BJ (cell line): ENCODE data around the gene B4GALT1. TPM values are rescaled to one million over a fixed set of nuclear protein-coding genes. Genes with fewer than 3 reads are reported as not detected.

Experiments
- CTCF ChIA-PET: fragments of 350-600 bp; formaldehyde crosslinking; extraction: SDS; loops from one replicate; lab custom pipeline; 2021; ENCODE audit warnings: antibody characterized with exemption, inconsistent platforms; lab: Yijun Ruan, JAX
- POLR2A ChIA-PET: fragments of 300-600 bp; sonication (Branson Sonifier 250); formaldehyde crosslinking; extraction: SDS; loops from one replicate; lab custom pipeline; 2021; ENCODE audit warnings: antibody characterized with exemption; lab: Charles Lee
- DNase-seq: peaks from one replicate; pipeline ENCODE4 v3.0.0-alpha.2; 2011; ENCODE audit warnings: low read depth
- H3K27me3 ChIP-seq: 2 replicates; pipeline ENCODE4 v1.6.0; 2011; ENCODE audit warnings: low read length; ENCODE audit not compliant: control insufficient read depth, insufficient read depth
- H3K36me3 ChIP-seq: 2 replicates; pipeline ENCODE4 v1.5.1; 2011; ENCODE audit warnings: low read length; ENCODE audit not compliant: control insufficient read depth, insufficient read depth
- H3K4me3 ChIP-seq: 2 replicates; pipeline ENCODE4 v1.5.1; 2011; ENCODE audit warnings: low read depth, mild to moderate bottlenecking, control low read depth, low read length
- CTCF ChIP-seq: IDR thresholded peaks from 2 replicates; pipeline ENCODE4 v1.5.1; 2011; ENCODE audit warnings: low read depth, mild to moderate bottlenecking, control low read depth, inconsistent platforms, low read length, moderate library complexity; ENCODE audit not compliant: insufficient read depth
- polyA plus RNA-seq: library from polyadenylated mRNA; depleted of rRNA; stranded (reverse); fragments of >200 nt; gene quantifications from 2 replicates; pipeline ENCODE4 v1.2.3, GENCODE V29; 2011

The B4GALT1 gene
- polyA plus RNA-seq, 1 experiment, result 85.6 TPM

- no peak overlapping the region for H3K4me3 ChIP-seq
- CTCF ChIA-PET, result interaction anchor here (1.2 to 1.4 kb wide), 2 partner anchors 11 to 25 kb away, joined by 3 to 4 read pairs; no protein-coding TSS in a partner anchor
- no peak for TF ChIP-seq CTCF
- peaks cover 34% of the 10 kb centered on the region for H3K36me3 ChIP-seq
- POLR2A ChIA-PET, result no interaction called here
- H3K27me3 ChIP-seq, result no peaks in the 10 kb centered on the region
- peak; percentile 46 for DNase-seq
These were observed 35.1 kb downstream of the B4GALT1 start for GRCh38 chr9:33131790-33132772.

GRCh38 chr9:33130961-33131789, 36.0 kb downstream of the B4GALT1 start:
- CTCF ChIA-PET, result no interaction called here
- POLR2A ChIA-PET, result no interaction called here

GRCh38 chr9:33129886-33130881, 37.0 kb downstream of the B4GALT1 start:
- no peak overlapping the region for H3K4me3 ChIP-seq
- peaks cover 33% of the 10 kb centered on the region for H3K36me3 ChIP-seq
- POLR2A ChIA-PET, result no interaction called here
- H3K27me3 ChIP-seq, result no peaks in the 10 kb centered on the region
- TF ChIP-seq CTCF, result no peak
- DNase-seq, result no peak
- CTCF ChIA-PET, result no interaction called here

More at GRCh38 chr9:33130961-33131789, 36.0 kb downstream of the B4GALT1 start:
- no peak for DNase-seq
- H3K4me3 ChIP-seq, result no peak overlapping the region
- TF ChIP-seq CTCF, result no peak
- peaks cover 34% of the 10 kb centered on the region for H3K36me3 ChIP-seq
- no peaks in the 10 kb centered on the region for H3K27me3 ChIP-seq

- no peak for DNase-seq
- peaks cover 33% of the 10 kb centered on the region for H3K36me3 ChIP-seq
- TF ChIP-seq CTCF, result no peak
- no peak overlapping the region for H3K4me3 ChIP-seq
- POLR2A ChIA-PET, result no interaction called here
- no peaks in the 10 kb centered on the region for H3K27me3 ChIP-seq
- CTCF ChIA-PET, result no interaction called here
These were observed 37.8 kb downstream of the B4GALT1 start for GRCh38 chr9:33129251-33129885.
